ENCODE measurements around the gene LINC01488.

DNA sequence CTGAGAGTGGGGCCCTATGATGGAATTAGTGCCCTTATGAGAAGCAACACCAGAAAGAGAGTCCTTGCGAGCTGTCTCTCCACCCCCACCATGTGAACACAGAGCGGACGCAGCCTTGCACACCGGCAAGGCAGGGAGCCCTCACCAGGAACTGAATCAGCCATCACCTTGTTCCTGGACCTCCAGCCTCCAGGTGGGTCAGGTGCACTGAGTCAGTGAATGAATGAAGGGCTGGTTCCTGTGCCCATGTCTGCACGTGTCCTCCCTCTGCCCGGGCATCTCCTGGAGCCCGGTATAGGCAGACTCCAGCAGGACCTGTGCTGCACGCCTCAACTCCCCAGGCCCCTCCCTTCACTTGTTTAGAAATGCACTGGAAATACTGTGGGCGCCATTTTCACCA lies 54.9 kb downstream of the LINC01488 start:
- TF ChIP-seq POLR2A (IDR thresholded peaks at IDR 0.05; ENCODE audit: low read length) (no peak), GATA1 (IDR thresholded peaks at IDR 0.05; ENCODE audit: low read depth, low read length) (no peak)

Data from erythroblast (primary cell).